CD14-positive monocyte (primary cell): ENCODE measurements around the gene ERBB4. TPM values are rescaled to one million over a fixed set of nuclear protein-coding genes. Genes with fewer than 3 reads are reported as not detected.

ENCODE experiments used
- DNase-seq, 3 donors: peaks; one replicate each; pipeline ENCODE4 v3.0.0-alpha.2; 2011 to 2022
- H2AFZ ChIP-seq: 2 replicates; pipeline ENCODE4 v1.6.0; 2012; ENCODE audit warnings: mild to moderate bottlenecking, low read depth, low read length, inconsistent platforms; ENCODE audit not compliant: insufficient read depth, poor library complexity, severe bottlenecking
- H3K27ac ChIP-seq, 2 donors: 1 replicate in 1 of 2; 2 replicates in 1 of 2; pipeline ENCODE4 v1.5.1; 2012 to 2013; ENCODE audit warnings: low read length in 2 of 2, control low read depth in 1 of 2, inconsistent platforms in 1 of 2, low read depth in 1 of 2, mild to moderate bottlenecking in 1 of 2
- H3K27me3 ChIP-seq, 2 donors: one replicate each; pipeline versions ENCODE4 v1.6.0 to v1.6.1; 2011 to 2013; ENCODE audit warnings: low read length in 2 of 2; ENCODE audit not compliant: control insufficient read depth in 2 of 2, insufficient read depth in 2 of 2
- H3K36me3 ChIP-seq, 2 donors: replicated peaks in 1 of 2; 1 replicate in 1 of 2; 2 replicates in 1 of 2; pipeline versions ENCODE4 v1.5.1 to v1.6.1; 2012 to 2013; ENCODE audit warnings: low read length in 2 of 2, control low read depth in 1 of 2, inconsistent platforms in 1 of 2, mild to moderate bottlenecking in 1 of 2; ENCODE audit not compliant: insufficient read depth in 2 of 2, control insufficient read depth in 1 of 2
- H3K4me1 ChIP-seq, 2 donors: 1 replicate in 1 of 2; 2 replicates in 1 of 2; pipeline versions ENCODE4 v1.5.1 to v1.6.1; 2012 to 2013; ENCODE audit warnings: low read length in 2 of 2, control low read depth in 1 of 2, inconsistent platforms in 1 of 2, mild to moderate bottlenecking in 1 of 2, moderate library complexity in 1 of 2; ENCODE audit not compliant: insufficient read depth in 2 of 2, control insufficient read depth in 1 of 2
- H3K4me2 ChIP-seq: replicated peaks from 2 replicates; pipeline ENCODE3; 2012; ENCODE audit warnings: low read length, moderate library complexity, mild to moderate bottlenecking; ENCODE audit not compliant: poor library complexity, severe bottlenecking; ENCODE audit errors: extremely low read depth
- H3K4me3 ChIP-seq, 3 experiments: fragments of 200-600 bp in 1 of 3; sonication (generic) in 1 of 3; replicated peaks in 1 of 3; 1 replicate in 2 of 3; 2 replicates in 1 of 3; pipeline ENCODE4 v1.5.1; 2011 to 2013; ENCODE audit warnings: low read length in 3 of 3, mild to moderate bottlenecking in 3 of 3, control low read depth in 2 of 3, low read depth in 2 of 3, inconsistent platforms in 1 of 3, moderate library complexity in 1 of 3
- H3K79me2 ChIP-seq: 2 replicates; pipeline ENCODE4 v1.6.0; 2012; ENCODE audit warnings: mild to moderate bottlenecking, control low read depth, inconsistent platforms, low read length, moderate library complexity; ENCODE audit not compliant: insufficient read depth
- H3K9ac ChIP-seq: 2 replicates; pipeline ENCODE4 v1.6.0; 2017; ENCODE audit warnings: low read length, mild to moderate bottlenecking; ENCODE audit not compliant: insufficient read depth, poor library complexity, severe bottlenecking
- H3K9me3 ChIP-seq, 2 donors: replicated peaks in 1 of 2; 1 replicate in 1 of 2; 2 replicates in 1 of 2; pipeline versions ENCODE4 v1.5.1 to v1.6.1; 2012 to 2013; ENCODE audit warnings: low read length in 2 of 2, control low read depth in 1 of 2; ENCODE audit not compliant: control insufficient read depth in 1 of 2, insufficient read depth in 1 of 2
- H4K20me1 ChIP-seq: 2 replicates; pipeline ENCODE4 v1.6.0; 2012; ENCODE audit warnings: mild to moderate bottlenecking, low read length, control low read depth, moderate library complexity; ENCODE audit not compliant: insufficient read depth
- H3K27ac Mint-ChIP-seq, 7 donors: one replicate each; pipeline ENCODE4 v1.8.0; 2020; ENCODE audit warnings: mild to moderate bottlenecking in 7 of 7, mixed read lengths in 7 of 7, moderate library complexity in 6 of 7, inconsistent platforms in 2 of 7
- H3K27me3 Mint-ChIP-seq, 3 donors: one replicate each; pipeline ENCODE4 v1.8.0; 2021 to 2022; ENCODE audit warnings: low read depth in 3 of 3, mild to moderate bottlenecking in 3 of 3, mixed read lengths in 3 of 3, moderate library complexity in 3 of 3, inconsistent platforms in 1 of 3
- H3K36me3 Mint-ChIP-seq, 2 donors: one replicate each; pipeline ENCODE4 v1.8.0; 2020; ENCODE audit warnings: mixed read lengths in 2 of 2, inconsistent platforms in 1 of 2, mild to moderate bottlenecking in 1 of 2
- H3K4me1 Mint-ChIP-seq: one replicate; pipeline ENCODE4 v1.8.0; 2020; ENCODE audit warnings: mild to moderate bottlenecking, mixed read lengths
- H3K4me3 Mint-ChIP-seq, 2 donors: one replicate each; pipeline ENCODE4 v1.8.0; 2020; ENCODE audit warnings: mild to moderate bottlenecking in 2 of 2, mixed read lengths in 2 of 2, moderate library complexity in 1 of 2
- H3K9me3 Mint-ChIP-seq, 7 donors: one replicate each; pipeline ENCODE4 v1.8.0; 2020 to 2022; ENCODE audit warnings: mixed read lengths in 7 of 7, mild to moderate bottlenecking in 6 of 7, moderate library complexity in 6 of 7, inconsistent platforms in 2 of 7
- CTCF ChIP-seq: fragments of 200-600 bp; IDR thresholded peaks from one replicate; pipeline ENCODE4 v1.8.0; 2022; ENCODE audit warnings: antibody characterized with exemption, mild to moderate bottlenecking
- WGBS: methylation state at CpG from one replicate; pipeline ENCODE4 v1.1.5; 2013; ENCODE audit warnings: missing lambda C conversion rate; ENCODE audit not compliant: insufficient coverage; 5-methylcytosine and 5-hydroxymethylcytosine counted together
- intact Hi-C, 2 donors: fragments of 100-400 bp; cut with micrococcal nuclease; formaldehyde crosslinking; loops; one replicate each; pipeline versions ENCODE4 v1.15.0 to v1.15.1; 2023
- polyA plus RNA-seq, 3 donors: library from polyadenylated mRNA; depleted of rRNA in 1 of 3; unstranded in 2 of 3; stranded (reverse) in 1 of 3; fragments of 300-500 nt in 2 of 3; fragments of >200 nt in 1 of 3; fragmentation: Illumina TruSeq in 2 of 3; gene quantifications; 1 replicate in 2 of 3; 2 replicates in 1 of 3; pipeline ENCODE4 v1.2.3, GENCODE V29; 2012 to 2021

ERBB4 gene
- polyA plus RNA-seq, 3 donors = not detected

DNA sequence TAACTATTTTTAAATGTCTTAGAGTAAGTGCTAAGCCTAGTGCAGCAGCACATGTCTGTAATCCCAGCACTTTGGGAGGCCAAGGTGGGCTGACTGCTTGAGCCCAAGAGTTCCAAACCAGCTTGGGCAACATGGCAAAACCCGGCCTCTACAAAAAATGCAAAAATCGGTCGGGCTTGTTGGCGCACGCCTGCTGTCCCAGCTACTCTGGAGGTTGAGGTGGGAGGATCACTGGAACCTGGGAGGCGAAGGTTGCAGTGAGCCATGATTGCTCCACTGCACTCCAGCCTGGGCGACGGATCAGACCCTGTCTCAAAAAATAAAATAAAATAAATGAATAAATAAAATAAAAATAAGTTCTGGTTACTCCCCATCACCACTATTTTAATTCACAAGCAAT, 783.4 kb downstream of the ERBB4 start:
- Mint-ChIP-seq H3K4me1 (no peaks in the 10 kb centered on the region), H3K9me3 (peaks cover 0 to 4% (median 0%) of the 10 kb centered on the region in 7 donors), H3K36me3 (no peaks in the 10 kb centered on the region), H3K27me3 (no peaks in the 10 kb centered on the region), H3K27ac (no peak overlapping the region), H3K4me3 (no peak overlapping the region)
- intact Hi-C loops = no loop called here
- 82% methylated on average over 2 of the region's 8 CpGs for WGBS
- Histone ChIP-seq H3K36me3 (no peaks in the 10 kb centered on the region), H3K9me3 (no peaks in the 10 kb centered on the region), H2AFZ (no peak overlapping the region), H3K27me3 (no peaks in the 10 kb centered on the region), H3K4me1 (no peaks in the 10 kb centered on the region), H3K4me2 (no peak overlapping the region), H3K4me3 (no peak overlapping the region), H3K27ac (no peak overlapping the region), H3K9ac (no peak overlapping the region), H4K20me1 (no peaks in the 10 kb centered on the region), H3K79me2 (no peaks in the 10 kb centered on the region)
- TF ChIP-seq CTCF = no peak
- no peak for DNase-seq

GRCh38 chr2:211751848-211752247, 786.8 kb downstream of the ERBB4 start:
- no CpG with 5 or more reads among the region's 3 CpGs for WGBS
- no peak overlapping the region for H3K27ac ChIP-seq
- no peaks in the 10 kb centered on the region for H3K36me3 Mint-ChIP-seq
- H3K9ac ChIP-seq = no peak overlapping the region
- TF ChIP-seq CTCF = no peak
- no peaks in the 10 kb centered on the region for H3K4me1 Mint-ChIP-seq
- H3K9me3 Mint-ChIP-seq = peaks cover 0 to 4% (median 0%) of the 10 kb centered on the region in 7 donors
- no peaks in the 10 kb centered on the region for H3K27me3 ChIP-seq
- no peaks in the 10 kb centered on the region for H3K79me2 ChIP-seq
- H3K4me2 ChIP-seq = no peak overlapping the region
- intact Hi-C loops = no loop called here
- no peak overlapping the region for H3K4me3 ChIP-seq
- H3K27ac Mint-ChIP-seq = no peak overlapping the region
- H2AFZ ChIP-seq = no peak overlapping the region
- no peaks in the 10 kb centered on the region for H3K4me1 ChIP-seq
- DNase-seq = no peak
- H3K36me3 ChIP-seq = no peaks in the 10 kb centered on the region
- no peaks in the 10 kb centered on the region for H3K27me3 Mint-ChIP-seq
- H3K9me3 ChIP-seq = no peaks in the 10 kb centered on the region
- no peak overlapping the region for H3K4me3 Mint-ChIP-seq
- H4K20me1 ChIP-seq = no peaks in the 10 kb centered on the region
